Renal pelvis (tissue), 4 donors: ENCODE results near the gene TNFRSF8. TPM values are rescaled to one million over a fixed set of nuclear protein-coding genes. Genes with fewer than 3 reads are reported as not detected.
"Not testable (repeated sequence)": the region's sequence is repeated elsewhere in the genome, so short reads cannot be mapped to it uniquely, and the experiment has no call there.

ENCODE experiments used
- DNase-seq: peaks from one replicate; pipeline ENCODE4 v3.0.0-alpha.2; 2013
- polyA plus RNA-seq, 3 donors: library from polyadenylated mRNA; unstranded; fragments of 120-200 nt; gene quantifications; one replicate each; pipeline ENCODE4 v1.2.1, GENCODE V29; 2013; ENCODE audit not compliant: insufficient read length in 3 of 3

The TNFRSF8 gene
- polyA plus RNA-seq, 3 donors = 0.54 to 0.62 (median 0.58) TPM

- DNase-seq = no peak
Measured at GRCh38 chr1:12085643-12086260, 22.6 kb downstream of the TNFRSF8 start.

- no peak for DNase-seq
Measured at GRCh38 chr1:12087797-12088314, 24.8 kb downstream of the TNFRSF8 start.

GRCh38 chr1:12088607-12089006 lies 25.5 kb downstream of the TNFRSF8 start:
- DNase-seq = no peak

DNA sequence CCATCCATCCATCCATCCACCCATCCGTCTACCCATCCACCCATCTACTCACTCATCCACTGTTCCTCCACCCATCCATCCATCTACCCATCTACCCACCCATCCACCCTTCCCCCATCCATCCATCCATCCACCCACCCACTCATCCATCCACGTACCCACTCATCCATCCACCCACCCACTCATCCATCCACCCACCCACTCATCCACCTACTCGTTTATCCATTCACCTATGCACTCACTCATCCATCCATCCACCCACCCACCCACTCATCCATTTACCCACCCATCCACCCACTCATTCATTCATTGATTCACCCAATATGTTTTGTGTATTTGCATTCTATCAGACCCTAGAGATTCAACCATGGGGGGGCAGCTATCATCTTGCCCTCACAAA lies 27.2 kb downstream of the TNFRSF8 start:
- DNase-seq = no peak

DNA sequence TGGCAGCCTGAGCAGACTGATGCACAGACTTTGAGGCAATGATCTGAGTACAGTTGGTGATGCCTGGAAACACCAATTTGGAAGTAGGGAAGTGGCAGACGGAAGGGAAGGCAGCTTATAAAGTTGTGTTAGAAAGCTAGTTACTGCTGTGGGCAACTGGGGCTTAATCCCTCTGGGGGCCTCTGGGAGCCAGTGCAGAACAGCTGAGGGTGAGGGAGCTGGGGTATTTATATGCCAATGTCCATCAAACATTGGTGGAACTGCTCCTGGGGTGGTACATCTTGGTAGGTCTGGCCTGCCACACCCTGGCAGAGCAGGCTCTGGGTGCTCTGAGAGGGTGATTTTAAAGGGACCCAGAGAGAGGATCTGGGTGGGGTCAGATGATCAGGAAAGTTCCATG lies 28.1 kb downstream of the TNFRSF8 start:
- DNase-seq = no peak

DNA sequence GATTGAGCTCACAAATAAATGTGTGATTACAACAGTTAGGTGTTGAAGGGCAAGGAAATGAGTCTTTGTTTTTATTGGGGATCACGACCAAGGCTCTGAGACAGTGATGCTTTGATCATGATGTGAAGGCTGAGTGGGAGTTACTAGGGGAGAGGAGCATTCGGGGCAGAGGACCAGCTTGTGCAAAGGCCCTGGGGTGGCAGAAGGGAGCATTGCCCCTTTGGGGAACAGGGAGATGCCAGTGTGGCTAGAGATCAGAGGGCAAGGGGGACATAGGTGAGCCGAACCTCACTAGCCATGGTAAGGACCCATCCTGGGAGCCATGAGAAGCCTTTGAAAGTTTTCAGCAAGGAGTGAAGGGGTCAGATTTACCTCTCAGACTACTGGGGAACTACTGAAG lies 31.1 kb downstream of the TNFRSF8 start:
- DNase-seq = no peak

DNA sequence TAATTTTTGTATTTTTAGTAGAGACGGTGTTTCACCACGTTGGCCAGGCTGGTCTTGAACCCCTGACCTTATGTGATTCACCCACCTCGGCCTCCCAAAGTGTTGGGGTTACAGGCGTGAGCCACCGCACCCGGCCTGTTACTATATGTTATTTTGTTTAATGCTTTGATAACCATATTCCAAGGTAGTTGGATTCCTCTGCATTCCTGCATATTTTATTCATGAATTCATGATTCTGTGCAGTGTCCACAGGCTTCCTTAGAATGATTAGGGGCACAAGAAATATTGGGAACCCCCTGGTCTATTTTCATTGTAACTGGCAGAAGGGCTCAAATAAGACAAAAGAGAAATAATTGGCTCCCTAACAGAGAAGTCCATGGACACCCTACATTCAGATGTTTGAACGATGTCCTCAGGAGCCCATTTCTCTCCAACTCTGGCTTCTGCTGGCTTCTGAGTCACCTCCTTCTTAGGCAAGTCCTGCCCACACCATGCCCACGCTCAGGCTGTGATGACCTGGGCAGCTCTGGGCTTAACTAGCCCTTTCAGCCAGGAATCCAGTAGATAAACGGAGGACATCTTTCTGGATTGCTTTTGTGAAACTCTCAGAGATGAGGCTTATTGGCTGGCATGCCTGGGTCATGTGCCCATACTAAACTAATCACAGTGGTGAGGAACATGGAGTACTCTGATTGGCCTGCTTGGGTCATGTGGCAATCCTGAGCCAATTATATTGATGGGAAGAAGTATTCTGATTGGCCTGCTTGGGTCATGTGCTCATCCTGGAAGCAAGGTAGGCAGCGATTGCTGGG lies 32.6 kb downstream of the TNFRSF8 start:
- DNase-seq = no peak

- DNase-seq = no peak
Measured at GRCh38 chr1:12096615-12097014, 33.5 kb downstream of the TNFRSF8 start.

DNA sequence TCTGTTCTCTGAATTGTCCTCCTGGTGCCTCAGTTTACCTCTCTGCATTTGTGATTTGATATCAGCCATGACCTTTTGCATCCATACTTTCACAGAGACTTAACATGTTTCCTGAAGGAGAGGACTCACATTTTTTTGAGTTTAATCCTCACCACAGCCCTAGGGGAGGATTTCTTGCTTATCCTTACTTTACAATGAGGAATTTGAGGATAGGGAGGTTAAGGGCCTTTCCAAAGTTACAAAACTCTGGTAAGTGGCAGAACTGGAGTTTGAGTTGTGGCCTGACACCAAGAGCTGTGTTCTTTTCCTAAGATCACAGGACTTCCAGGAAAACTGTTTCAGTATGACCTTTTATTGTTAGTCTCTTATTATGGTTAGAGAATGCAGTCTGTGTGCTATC lies 34.2 kb downstream of the TNFRSF8 start:
- no peak for DNase-seq

- DNase-seq = no peak
Measured at GRCh38 chr1:12098786-12099185, 35.7 kb downstream of the TNFRSF8 start.

GRCh38 chr1:12099610-12100009 lies 36.5 kb downstream of the TNFRSF8 start:
- DNase-seq = no peak

- DNase-seq = no peak
Measured at GRCh38 chr1:12100071-12100470, 37.0 kb downstream of the TNFRSF8 start.

- not testable (repeated sequence) for DNase-seq
Measured at GRCh38 chr1:12101120-12101519, 38.0 kb downstream of the TNFRSF8 start.

DNA sequence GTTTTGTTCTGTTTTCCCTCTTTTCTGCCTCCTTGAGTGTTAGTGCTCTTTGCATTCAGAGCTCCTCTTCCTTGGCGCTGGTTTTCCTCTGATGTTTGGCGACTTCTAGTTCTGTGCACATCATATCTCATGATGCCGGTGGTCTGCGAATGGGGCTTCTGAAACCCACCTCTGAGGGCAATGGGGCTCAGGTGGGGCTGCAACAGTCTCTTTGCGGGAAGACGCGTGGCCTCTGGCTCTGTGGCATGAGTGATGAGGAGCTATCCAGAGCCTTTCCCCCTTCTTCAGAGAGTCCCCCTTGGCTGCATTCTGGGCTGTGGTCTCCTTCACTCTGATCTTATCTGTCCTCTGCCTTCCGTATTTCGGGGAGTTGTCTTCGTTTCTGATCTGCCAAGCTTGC lies 39.0 kb downstream of the TNFRSF8 start:
- no peak for DNase-seq

DNA sequence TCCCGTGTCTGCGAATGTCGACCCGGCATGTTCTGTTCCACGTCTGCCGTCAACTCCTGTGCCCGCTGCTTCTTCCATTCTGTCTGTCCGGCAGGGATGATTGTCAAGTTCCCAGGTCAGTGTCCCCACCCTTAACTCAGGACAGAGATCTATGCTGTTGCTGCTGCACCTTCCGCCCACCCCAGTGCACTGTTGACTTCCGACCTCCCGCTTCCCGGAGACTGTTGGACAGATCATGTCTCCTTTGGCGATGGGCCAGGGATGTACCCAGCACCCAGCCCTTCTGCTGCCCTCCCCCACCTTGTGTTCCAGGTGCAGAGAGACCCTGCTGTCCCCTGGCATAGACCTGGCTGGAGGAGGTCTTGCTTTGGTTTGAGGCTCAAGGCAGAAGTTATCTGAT lies 41.3 kb downstream of the TNFRSF8 start:
- DNase-seq = no peak

- DNase-seq = no peak
Measured at GRCh38 chr1:12106153-12106552, 43.0 kb downstream of the TNFRSF8 start.

GRCh38 chr1:12106861-12107260 lies 43.8 kb downstream of the TNFRSF8 start:
- DNase-seq = not testable (repeated sequence)

DNA sequence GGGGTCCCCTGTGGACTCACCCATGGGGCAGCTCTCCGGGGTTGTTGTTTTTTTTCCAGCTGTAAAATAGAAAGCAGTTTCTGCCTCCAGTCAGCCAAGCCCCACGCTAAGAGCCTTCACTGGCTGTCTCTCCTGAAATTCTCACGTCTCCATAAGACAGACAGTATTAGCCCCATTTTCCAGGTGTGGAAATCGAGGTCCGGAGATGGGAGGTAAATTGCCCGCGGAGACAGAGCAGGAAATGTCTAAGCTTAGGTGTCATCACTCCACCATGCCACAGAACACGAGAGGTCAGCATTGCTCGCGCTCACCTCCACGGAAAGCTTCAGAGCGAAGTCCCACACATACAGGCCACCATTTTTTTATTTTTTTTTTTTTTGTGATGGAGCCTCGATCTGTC lies 44.6 kb downstream of the TNFRSF8 start:
- no peak for DNase-seq

DNA sequence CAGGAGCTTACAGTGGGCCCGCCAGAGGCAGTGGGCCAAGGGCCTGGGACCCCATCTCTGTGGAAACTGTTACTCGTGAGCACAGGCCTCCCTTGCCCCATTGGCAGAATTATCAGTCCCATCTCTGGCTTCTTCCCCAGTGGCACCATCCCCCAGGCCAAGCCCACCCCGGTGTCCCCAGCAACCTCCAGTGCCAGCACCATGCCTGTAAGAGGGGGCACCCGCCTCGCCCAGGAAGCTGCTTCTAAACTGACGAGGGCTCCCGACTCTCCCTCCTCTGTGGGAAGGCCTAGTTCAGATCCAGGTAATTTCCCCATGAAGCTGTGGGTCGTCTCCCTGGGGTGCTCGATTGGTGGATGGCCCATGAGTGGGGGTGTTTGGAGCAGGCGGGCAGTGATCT lies 46.8 kb downstream of the TNFRSF8 start:
- DNase-seq = no peak

- no peak for DNase-seq
Measured at GRCh38 chr1:12111741-12112140, 48.6 kb downstream of the TNFRSF8 start.

DNA sequence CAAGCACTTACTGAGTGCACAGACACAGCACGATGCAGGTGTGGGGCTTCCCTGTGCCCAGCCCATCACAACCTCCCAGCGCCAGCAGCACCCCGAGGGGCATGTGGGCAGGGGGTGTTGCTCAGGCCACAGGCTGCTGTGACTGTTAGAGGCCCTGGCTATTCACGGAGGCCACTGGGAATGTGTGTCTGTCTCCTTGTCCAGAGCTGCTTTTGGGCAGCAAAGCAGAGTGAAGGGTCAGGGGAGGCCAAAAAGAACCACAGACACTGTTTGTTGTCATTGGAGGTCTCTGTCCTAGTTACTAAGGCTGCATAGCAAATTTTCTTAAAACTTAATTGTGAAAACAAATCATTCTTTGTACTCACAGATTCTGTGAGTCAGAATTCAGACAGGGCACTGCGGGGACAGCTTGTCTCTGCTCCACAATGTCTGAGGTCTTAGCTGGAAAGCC lies 49.6 kb downstream of the TNFRSF8 start:
- DNase-seq = no peak

DNA sequence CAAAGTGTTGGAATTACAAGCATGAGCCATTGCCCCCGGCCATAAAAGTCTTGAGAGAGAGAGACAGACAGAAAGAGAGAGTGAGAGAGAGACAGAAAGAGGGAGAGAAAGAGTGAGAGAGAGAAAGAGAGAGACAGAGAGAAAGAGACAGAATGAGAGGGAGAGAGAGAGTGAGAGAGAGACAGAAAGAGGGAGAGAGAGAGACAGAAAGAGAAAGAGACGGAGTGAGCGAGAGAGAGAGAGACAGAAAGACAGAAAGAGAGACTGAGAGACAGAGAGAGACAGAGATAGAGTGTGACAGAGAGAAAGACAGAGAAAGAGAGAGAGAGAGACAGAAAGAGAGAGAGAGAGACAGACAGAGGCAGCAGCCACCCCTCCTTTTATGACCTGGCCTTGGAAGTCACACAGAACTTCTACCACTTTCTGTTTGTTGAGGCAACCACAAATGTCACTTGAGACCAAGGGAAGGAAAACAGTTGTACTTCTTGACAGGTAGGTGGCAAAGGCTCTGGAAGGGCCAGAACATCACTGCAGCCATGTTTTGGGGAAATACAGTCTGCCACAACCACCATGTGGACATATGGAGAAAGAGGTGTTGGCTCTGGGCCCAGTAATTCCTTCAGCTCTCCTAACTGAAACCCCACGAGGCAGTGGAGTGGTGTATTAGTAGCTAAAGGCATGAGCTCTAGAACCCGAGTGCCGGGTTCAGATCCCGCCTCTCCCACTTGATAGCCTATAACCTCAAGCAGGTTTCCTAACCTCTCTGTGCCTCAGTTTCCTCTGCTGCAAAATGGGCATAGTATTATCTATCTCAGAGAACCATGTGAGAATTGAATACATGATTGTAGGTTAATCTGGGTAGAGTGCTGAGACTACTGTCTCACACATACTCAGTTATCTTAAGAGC lies 50.6 kb downstream of the TNFRSF8 start:
- DNase-seq = no peak
